Stimulated activated naive CD8-positive, alpha-beta T cell treated with anti-CD3 and anti-CD28 coated beads, Interleukin-15, amount 100 ng/mL, for 72 hours (primary cell): ENCODE data around the gene SLC26A1.
"Not testable (repeated sequence)": the region's sequence is repeated elsewhere in the genome, so short reads cannot be mapped to it uniquely, and the experiment has no call there.

Experiments
- ATAC-seq: fragments of 150-1000 bp; cut with Tn5 transposase; 2 replicates; pipeline ENCODE4 v1.10.0; 2021; ENCODE audit warnings: mild to moderate bottlenecking, moderate library complexity
- DNase-seq, 2 donors: peaks; one replicate each; pipeline ENCODE4 v3.0.0; 2021 to 2022
- H3K27ac Mint-ChIP-seq, 2 donors: one replicate each; pipeline ENCODE4 v1.8.0; 2022; ENCODE audit warnings: mild to moderate bottlenecking in 2 of 2, mixed read lengths in 2 of 2, moderate library complexity in 2 of 2
- H3K27me3 Mint-ChIP-seq: one replicate; pipeline ENCODE4 v1.8.0; 2022; ENCODE audit warnings: mixed read lengths
- H3K4me1 Mint-ChIP-seq: one replicate; pipeline ENCODE4 v1.8.0; 2022; ENCODE audit warnings: mild to moderate bottlenecking, mixed read lengths
- H3K4me3 Mint-ChIP-seq, 2 donors: one replicate each; pipeline ENCODE4 v1.8.0; 2022; ENCODE audit warnings: mild to moderate bottlenecking in 2 of 2, mixed read lengths in 2 of 2, moderate library complexity in 1 of 2
- H3K9me3 Mint-ChIP-seq, 2 donors: one replicate each; pipeline ENCODE4 v1.8.0; 2022; ENCODE audit warnings: mixed read lengths in 2 of 2

Gene SLC26A1

GRCh38 chr4:939508-939907 is 53.7 kb downstream of the SLC26A1 start:
- not testable (repeated sequence) for H3K4me3 Mint-ChIP-seq, H3K9me3 Mint-ChIP-seq, H3K27me3 Mint-ChIP-seq, H3K27ac Mint-ChIP-seq, ATAC-seq, DNase-seq
- H3K4me1 Mint-ChIP-seq = peaks cover 12% of the 10 kb centered on the region
